K562 (cell line): ENCODE results near the gene NADK. TPM values are rescaled to one million over a fixed set of nuclear protein-coding genes. Genes with fewer than 3 reads are reported as not detected.

ENCODE experiments used
- CREB3 ChIP-seq: fragments of 450-650 bp; conservative IDR thresholded peaks from 2 replicates; pipeline ENCODE4 v1.6.1; 2016; ENCODE audit warnings: missing genetic modification characterization, low read depth, mild to moderate bottlenecking, missing compliant biosample characterization, moderate library complexity
- FOXA3 ChIP-seq, 2 experiments: fragments of 450-650 bp in 1 of 2; sonication (generic) in 1 of 2; formaldehyde crosslinking; IDR thresholded peaks in 1 of 2; conservative IDR thresholded peaks in 1 of 2; 2 replicates each; pipeline versions ENCODE4 v1.4.0 to v1.8.0; 2020 to 2022; ENCODE audit warnings: mild to moderate bottlenecking in 2 of 2, missing genetic modification reagents in 1 of 2
- PKNOX1 ChIP-seq: fragments of 450-650 bp; IDR thresholded peaks from 2 replicates; pipeline ENCODE4 v1.6.1; 2016
- PTRF ChIP-seq: fragments of 450-650 bp; IDR thresholded peaks from 2 replicates; pipeline ENCODE4 v1.6.1; 2016; ENCODE audit warnings: mild to moderate bottlenecking, missing genetic modification characterization, missing compliant biosample characterization
- RAD21 ChIP-seq, 2 experiments: fragments of 250-450 bp in 1 of 2; fragments of 450-650 bp in 1 of 2; sonication (Bioruptor Pico) in 1 of 2; formaldehyde crosslinking in 1 of 2; IDR thresholded peaks in 1 of 2; conservative IDR thresholded peaks in 1 of 2; 2 replicates each; pipeline versions ENCODE4 v1.4.0 to v1.8.0; 2020 to 2022; ENCODE audit warnings: mild to moderate bottlenecking in 2 of 2, moderate library complexity in 1 of 2
- RERE ChIP-seq: sonication (generic); formaldehyde crosslinking; IDR thresholded peaks from 2 replicates; pipeline ENCODE4 v1.8.0; 2023; ENCODE audit warnings: missing genetic modification reagents, mild to moderate bottlenecking, borderline replicate concordance
- TCF7 ChIP-seq: sonication (generic); IDR thresholded peaks from 2 replicates; pipeline ENCODE4 v1.6.1; 2016; ENCODE audit warnings: antibody characterized with exemption, borderline replicate concordance
- TEAD4 ChIP-seq, 2 experiments: sonication (generic) in 1 of 2; formaldehyde crosslinking in 1 of 2; IDR thresholded peaks; 2 replicates each; pipeline versions ENCODE4 v1.6.1 to v1.8.0; 2012 to 2022; ENCODE audit warnings: borderline replicate concordance in 1 of 2, inconsistent platforms in 1 of 2, low read length in 1 of 2, mild to moderate bottlenecking in 1 of 2, missing genetic modification reagents in 1 of 2
- ZBTB9 ChIP-seq: fragments of 450-650 bp; formaldehyde crosslinking; IDR thresholded peaks from 2 replicates; pipeline ENCODE4 v1.4.0; 2020; ENCODE audit warnings: mild to moderate bottlenecking, moderate library complexity
- ZNF41 ChIP-seq: fragments of 250-450 bp; sonication (Bioruptor Pico); conservative IDR thresholded peaks from 2 replicates; pipeline ENCODE4 v1.4.0; 2020; ENCODE audit warnings: mild to moderate bottlenecking
- polyA plus RNA-seq, 8 experiments: library from polyadenylated mRNA; depleted of rRNA in 4 of 8; stranded (reverse) in 5 of 8; unstranded in 3 of 8; fragments of >200 nt; fragmentation: Nextera tagmentation in 2 of 8; fragmentation: Illumina TruSeq in 1 of 8; extraction: Ambion mirVana in 2 of 8; extraction: Trizol in 1 of 8; gene quantifications; 2 replicates each; pipeline versions ENCODE4 v1.2.1 to v1.2.3, GENCODE V29; 2011 to 2014; ENCODE audit warnings: inconsistent platforms in 1 of 8, missing spikeins in 1 of 8
- total RNA-seq, 7 experiments: library from RNA; depleted of rRNA in 6 of 7; stranded (reverse); fragments of >200 nt in 6 of 7; fragmentation: Illumina TruSeq in 2 of 7; extraction: Trizol in 2 of 7; gene quantifications; 2 replicates each; pipeline versions ENCODE4 v1.2.1 to v1.2.3, GENCODE V29; 2011 to 2021; ENCODE audit warnings: low replicate concordance in 1 of 7
- TF ChIP-seq, protein P1 (sequence below): fragments of 250-450 bp; sonication (Bioruptor Pico); IDR thresholded peaks from 2 replicates; pipeline ENCODE4 v1.5.0; 2021
- TF ChIP-seq, protein P2 (sequence below): sonication (generic); formaldehyde crosslinking; IDR thresholded peaks from 2 replicates; pipeline ENCODE4 v1.9.0; 2022; ENCODE audit warnings: mild to moderate bottlenecking, missing genetic modification reagents
- TF ChIP-seq, protein P3 (sequence below): fragments of 250-450 bp; sonication (Bioruptor Pico); IDR thresholded peaks from 2 replicates; pipeline ENCODE4 v1.8.0; 2021; ENCODE audit warnings: borderline replicate concordance, mild to moderate bottlenecking, moderate library complexity; ENCODE audit not compliant: poor library complexity, severe bottlenecking

NADK gene
- total and polyA plus RNA-seq, 9 of the 15 experiments (the other 6 are each of a cell fraction or from before 2014, with no cell fraction given): 1.5 to 135 (median 75.1) TPM

DNA sequence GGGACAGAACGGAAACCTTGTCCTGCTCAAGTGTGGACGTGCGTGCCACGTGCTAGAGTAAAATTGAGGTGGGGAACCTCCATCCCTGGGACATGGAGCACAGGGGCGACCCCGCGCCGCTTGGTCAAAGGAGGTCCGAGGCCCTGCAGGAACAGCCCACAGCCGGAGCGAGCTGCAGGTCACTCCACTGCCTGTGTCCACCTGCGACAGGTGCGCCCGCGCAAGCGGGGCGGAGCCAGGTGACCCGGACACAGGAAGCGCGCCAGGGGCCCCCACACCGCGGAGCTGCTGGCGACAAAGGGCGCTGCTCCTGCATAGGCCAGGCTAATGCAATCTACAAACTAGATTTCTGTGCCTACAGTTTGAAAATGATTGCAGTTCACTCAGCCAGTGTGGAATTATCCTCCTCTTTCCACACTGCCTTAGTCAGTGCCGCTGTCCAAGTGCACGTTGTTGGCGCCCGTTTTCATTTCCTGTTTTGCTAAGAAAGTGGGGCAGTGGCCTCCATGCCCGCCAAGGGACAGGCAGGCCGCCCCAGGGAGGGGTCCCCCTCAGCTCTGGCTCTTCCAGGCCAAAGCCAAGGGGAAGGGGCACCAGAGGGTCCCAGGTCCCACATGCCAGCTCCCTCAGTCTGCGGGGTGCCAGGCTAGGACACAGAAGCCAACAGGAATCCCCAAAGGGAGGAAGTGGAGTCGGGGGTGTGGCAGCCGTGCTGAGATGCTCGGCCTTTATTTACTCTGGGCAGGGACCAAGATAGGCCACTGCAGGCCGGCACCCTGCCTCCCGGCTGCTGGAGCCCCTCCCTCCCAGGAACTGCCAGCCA lies 4.3 kb upstream of the NADK start (continued):
- TF ChIP-seq, protein P1, sequence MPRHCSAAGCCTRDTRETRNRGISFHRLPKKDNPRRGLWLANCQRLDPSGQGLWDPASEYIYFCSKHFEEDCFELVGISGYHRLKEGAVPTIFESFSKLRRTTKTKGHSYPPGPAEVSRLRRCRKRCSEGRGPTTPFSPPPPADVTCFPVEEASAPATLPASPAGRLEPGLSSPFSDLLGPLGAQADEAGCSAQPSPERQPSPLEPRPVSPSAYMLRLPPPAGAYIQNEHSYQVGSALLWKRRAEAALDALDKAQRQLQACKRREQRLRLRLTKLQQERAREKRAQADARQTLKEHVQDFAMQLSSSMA (CRISPR knock-in tag): no peak
- no peak for TF ChIP-seq CREB3 (tag)
- no peak for TF ChIP-seq RAD21 (CRISPR knock-in tag; conservative IDR thresholded peaks at IDR 0.05 in 1 of 2, IDR thresholded peaks at IDR 0.05 in 1 of 2)
- no peak for TF ChIP-seq ZBTB9 (CRISPR knock-in tag)
- TF ChIP-seq TEAD4 (IDR thresholded peaks at IDR 0.05; ENCODE audit: low read length): no peak; the same call in 1 of the 2 replicates
- 0 out of 2 replicates have a peak, but pooled peaks have one; percentile 25 for TF ChIP-seq TEAD4 (CRISPR knock-in tag; IDR thresholded peaks at IDR 0.05; ENCODE audit: borderline replicate concordance)
- TF ChIP-seq RERE (CRISPR knock-in tag): no peak
- TF ChIP-seq PKNOX1: no peak
- TF ChIP-seq, protein P2, sequence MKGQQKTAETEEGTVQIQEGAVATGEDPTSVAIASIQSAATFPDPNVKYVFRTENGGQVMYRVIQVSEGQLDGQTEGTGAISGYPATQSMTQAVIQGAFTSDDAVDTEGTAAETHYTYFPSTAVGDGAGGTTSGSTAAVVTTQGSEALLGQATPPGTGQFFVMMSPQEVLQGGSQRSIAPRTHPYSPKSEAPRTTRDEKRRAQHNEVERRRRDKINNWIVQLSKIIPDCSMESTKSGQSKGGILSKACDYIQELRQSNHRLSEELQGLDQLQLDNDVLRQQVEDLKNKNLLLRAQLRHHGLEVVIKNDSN (CRISPR knock-in tag): peak; percentile 41
- peak; percentile 69; the same call in 1 of the 2 replicates for TF ChIP-seq TCF7
- no peak for TF ChIP-seq ZNF41 (CRISPR knock-in tag)
- TF ChIP-seq FOXA3 (CRISPR knock-in tag; conservative IDR thresholded peaks at IDR 0.05 in 1 of 2, IDR thresholded peaks at IDR 0.05 in 1 of 2): peak; percentile 94 to 96
- TF ChIP-seq, protein P3, sequence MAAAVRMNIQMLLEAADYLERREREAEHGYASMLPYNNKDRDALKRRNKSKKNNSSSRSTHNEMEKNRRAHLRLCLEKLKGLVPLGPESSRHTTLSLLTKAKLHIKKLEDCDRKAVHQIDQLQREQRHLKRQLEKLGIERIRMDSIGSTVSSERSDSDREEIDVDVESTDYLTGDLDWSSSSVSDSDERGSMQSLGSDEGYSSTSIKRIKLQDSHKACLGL: peak; percentile 37
- TF ChIP-seq PTRF (tag): no peak
